Prostate gland (tissue), 2 donors: Measurements from ENCODE around the gene TRIM68. TPM values are rescaled to one million over a fixed set of nuclear protein-coding genes. Genes with fewer than 3 reads are reported as not detected.

Experiments used
- DNase-seq: peaks from one replicate; pipeline ENCODE4 v3.0.0-alpha.2; 2019; ENCODE audit warnings: low spot score
- H3K27ac ChIP-seq, 2 donors: fragments of 200-600 bp; sonication (generic); 2 replicates each; pipeline ENCODE4 v1.5.1; 2017 to 2019
- H3K27me3 ChIP-seq: fragments of 200-600 bp; sonication (generic); replicated peaks from 2 replicates; pipeline ENCODE4 v1.5.1; 2019; ENCODE audit not compliant: insufficient read depth
- H3K36me3 ChIP-seq, 2 donors: fragments of 200-600 bp; sonication (generic); 1 replicate in 1 of 2; 2 replicates in 1 of 2; pipeline versions ENCODE4 v1.5.1 to v1.8.1; 2017 to 2019
- H3K4me1 ChIP-seq: fragments of 200-600 bp; sonication (generic); replicated peaks from 2 replicates; pipeline ENCODE4 v1.5.1; 2019
- H3K4me3 ChIP-seq, 2 donors: fragments of 200-600 bp; sonication (generic); 2 replicates each; pipeline ENCODE4 v1.5.1; 2017 to 2019
- H3K9me3 ChIP-seq: fragments of 200-600 bp; sonication (generic); 2 replicates; pipeline ENCODE4 v1.5.1; 2017
- POLR2A ChIP-seq: fragments of 450-650 bp; IDR thresholded peaks from one replicate; pipeline ENCODE4 v1.6.1; 2016; ENCODE audit warnings: antibody characterized with exemption, mild to moderate bottlenecking
- POLR2AphosphoS5 ChIP-seq: sonication (generic); formaldehyde crosslinking; IDR thresholded peaks from one replicate; pipeline ENCODE4 v1.6.1; 2017; ENCODE audit warnings: antibody characterized with exemption
- WGBS: methylation state at CpG from one replicate; pipeline ENCODE4 v1.1.5; 2018; 5-methylcytosine and 5-hydroxymethylcytosine counted together
- intact Hi-C: fragments of 100-400 bp; cut with DNase I; formaldehyde crosslinking; loops from one replicate; pipeline ENCODE4 v1.14.2; 2022
- total RNA-seq, 2 donors: library from RNA; depleted of rRNA; stranded (reverse); fragments of >200 nt; gene quantifications; one replicate each; pipeline ENCODE4 v1.1.0, GENCODE V29; 2016
- TF ChIP-seq, protein P1 (sequence below), 4 experiments: fragments of 200-600 bp in 2 of 4; fragments of 450-650 bp in 2 of 4; sonication (generic) in 2 of 4; IDR thresholded peaks; 1 replicate in 3 of 4; 2 replicates in 1 of 4; pipeline ENCODE4 v1.5.1; 2016 to 2019; ENCODE audit warnings: antibody characterized with exemption in 4 of 4, mild to moderate bottlenecking in 2 of 4, moderate library complexity in 2 of 4

Gene TRIM68
- total RNA-seq, 2 donors from 2014 or later, result 29.1 to 36.3 TPM

DNA sequence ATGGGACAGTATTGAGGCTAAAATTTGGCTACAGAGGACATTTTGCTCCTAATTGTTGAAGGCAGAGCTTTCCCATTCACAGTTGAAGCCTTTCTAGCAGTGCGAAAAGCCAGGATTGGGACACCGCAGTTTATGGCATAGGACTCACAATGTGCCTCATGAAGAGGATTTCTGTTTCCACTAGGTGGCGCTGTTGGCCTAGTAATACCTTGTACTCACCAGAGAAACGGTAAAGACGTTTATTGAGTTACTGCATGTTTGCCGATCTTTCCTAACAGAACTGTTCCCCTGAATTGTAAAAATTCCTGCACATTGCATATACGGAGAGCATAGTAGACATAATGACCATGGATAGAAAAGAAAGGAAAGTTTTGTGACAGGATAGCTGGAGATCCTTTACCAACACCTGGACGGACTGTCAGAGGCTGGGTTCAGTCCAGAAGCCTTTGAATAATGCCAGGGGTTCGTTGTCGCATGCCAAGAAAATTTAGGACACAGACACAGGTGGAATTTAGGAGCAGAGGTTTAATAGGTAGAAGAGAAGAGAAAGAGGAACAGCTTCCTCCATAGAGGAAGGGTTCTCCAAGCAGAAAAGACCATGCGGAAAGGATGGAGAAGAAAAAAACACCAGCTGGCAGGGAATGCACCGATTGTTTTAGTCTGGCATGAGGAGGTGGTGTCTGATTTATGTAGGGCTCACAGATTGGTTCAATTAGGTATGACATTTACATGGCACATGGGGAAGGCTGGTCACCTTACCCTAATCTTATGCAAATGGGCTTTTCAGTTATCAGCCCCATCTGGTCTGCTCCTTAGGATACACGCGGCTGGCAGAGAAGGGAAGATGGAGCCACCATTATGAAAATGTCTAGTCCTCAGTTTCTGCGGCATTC lies 18.4 kb upstream of the TRIM68 start:
- 24% methylated on average over 15 of the region's 15 CpGs for WGBS
- H3K27ac ChIP-seq, result peak overlapping the region in 1 of 2 donors; percentile 51
- H3K36me3 ChIP-seq, result no peaks in the 10 kb centered on the region
- no peaks in the 10 kb centered on the region for H3K9me3 ChIP-seq
- intact Hi-C loops, result loop anchor here (2.0 kb wide), 1 partner anchor 378 kb away; no protein-coding TSS in a partner anchor
- TF ChIP-seq, protein P1, sequence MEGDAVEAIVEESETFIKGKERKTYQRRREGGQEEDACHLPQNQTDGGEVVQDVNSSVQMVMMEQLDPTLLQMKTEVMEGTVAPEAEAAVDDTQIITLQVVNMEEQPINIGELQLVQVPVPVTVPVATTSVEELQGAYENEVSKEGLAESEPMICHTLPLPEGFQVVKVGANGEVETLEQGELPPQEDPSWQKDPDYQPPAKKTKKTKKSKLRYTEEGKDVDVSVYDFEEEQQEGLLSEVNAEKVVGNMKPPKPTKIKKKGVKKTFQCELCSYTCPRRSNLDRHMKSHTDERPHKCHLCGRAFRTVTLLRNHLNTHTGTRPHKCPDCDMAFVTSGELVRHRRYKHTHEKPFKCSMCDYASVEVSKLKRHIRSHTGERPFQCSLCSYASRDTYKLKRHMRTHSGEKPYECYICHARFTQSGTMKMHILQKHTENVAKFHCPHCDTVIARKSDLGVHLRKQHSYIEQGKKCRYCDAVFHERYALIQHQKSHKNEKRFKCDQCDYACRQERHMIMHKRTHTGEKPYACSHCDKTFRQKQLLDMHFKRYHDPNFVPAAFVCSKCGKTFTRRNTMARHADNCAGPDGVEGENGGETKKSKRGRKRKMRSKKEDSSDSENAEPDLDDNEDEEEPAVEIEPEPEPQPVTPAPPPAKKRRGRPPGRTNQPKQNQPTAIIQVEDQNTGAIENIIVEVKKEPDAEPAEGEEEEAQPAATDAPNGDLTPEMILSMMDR (IDR thresholded peaks at IDR 0.05), result peak; percentile 65 to 90 (median 82)
- TF ChIP-seq POLR2AphosphoS5, result peak; percentile 64
- no peak for TF ChIP-seq POLR2A
- H3K4me1 ChIP-seq, result no peaks in the 10 kb centered on the region
- DNase-seq, result peak; percentile 88
- no peaks in the 10 kb centered on the region for H3K27me3 ChIP-seq
- H3K4me3 ChIP-seq, result no peak overlapping the region

DNA sequence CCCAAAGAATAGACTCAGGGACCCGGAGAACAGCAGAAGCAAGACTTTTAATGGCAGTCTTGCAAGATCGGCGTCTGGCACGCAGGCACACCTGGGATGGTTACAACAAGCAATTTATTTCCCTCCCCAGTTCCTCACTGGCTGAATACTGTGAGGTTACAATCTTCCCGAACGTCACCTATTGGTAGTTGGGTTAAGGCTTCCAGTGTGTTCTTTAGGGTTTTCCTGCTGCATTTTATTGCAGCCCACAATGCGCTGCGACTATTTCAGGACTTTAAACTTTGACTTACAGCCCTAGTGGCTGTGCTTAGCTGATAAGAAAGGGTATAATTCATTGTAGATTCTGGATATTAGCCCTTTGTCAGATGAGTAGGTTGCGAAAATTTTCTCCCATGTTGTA lies 11.5 kb upstream of the TRIM68 start:
- H3K4me3 ChIP-seq, result no peak overlapping the region
- 73% methylated on average over 9 of the region's 9 CpGs for WGBS
- no peaks in the 10 kb centered on the region for H3K36me3 ChIP-seq
- intact Hi-C loops, result no loop called here
- no peaks in the 10 kb centered on the region for H3K4me1 ChIP-seq
- TF ChIP-seq POLR2A, result no peak
- TF ChIP-seq, protein P1 (IDR thresholded peaks at IDR 0.05), result no peak
- TF ChIP-seq POLR2AphosphoS5, result no peak
- H3K27ac ChIP-seq, result no peak overlapping the region
- no peaks in the 10 kb centered on the region for H3K9me3 ChIP-seq
- DNase-seq, result no peak
- no peaks in the 10 kb centered on the region for H3K27me3 ChIP-seq

DNA sequence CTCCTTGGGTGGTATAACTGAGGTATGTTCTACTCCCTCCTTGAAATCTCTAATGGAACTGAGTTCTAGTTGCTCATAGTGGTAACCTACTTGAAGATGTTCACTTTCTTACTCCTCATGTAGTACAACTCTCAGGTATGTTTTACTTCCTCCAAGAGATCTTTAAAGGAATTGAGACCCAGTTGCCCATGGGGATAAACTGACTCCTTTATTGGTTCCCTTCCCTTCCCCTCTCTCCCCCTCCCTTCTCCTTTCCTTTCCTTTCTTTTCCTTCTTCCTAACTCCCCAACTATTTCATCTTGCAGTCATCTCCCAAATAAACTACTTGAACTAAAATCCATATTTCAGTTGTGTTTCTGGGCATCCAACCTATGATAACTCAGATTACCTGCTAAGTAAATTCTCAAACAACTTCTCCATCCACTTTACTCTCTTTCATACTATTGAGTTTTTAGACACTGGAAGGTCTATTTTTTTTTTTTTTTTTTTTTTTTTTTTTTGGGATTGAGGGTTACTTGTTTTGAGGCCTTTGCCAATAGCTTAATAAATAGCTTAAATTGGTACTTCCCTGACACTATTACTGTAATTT lies 7.9 kb upstream of the TRIM68 start:
- DNase-seq, result no peak
- no peaks in the 10 kb centered on the region for H3K4me1 ChIP-seq
- H3K4me3 ChIP-seq, result no peak overlapping the region
- TF ChIP-seq POLR2A (no peak), POLR2AphosphoS5 (no peak)
- TF ChIP-seq, protein P1 (IDR thresholded peaks at IDR 0.05), result no peak
- intact Hi-C loops, result no loop called here
- no peak overlapping the region for H3K27ac ChIP-seq
- no peaks in the 10 kb centered on the region for H3K9me3 ChIP-seq
- H3K36me3 ChIP-seq, result no peaks in the 10 kb centered on the region
- H3K27me3 ChIP-seq, result no peaks in the 10 kb centered on the region

DNA sequence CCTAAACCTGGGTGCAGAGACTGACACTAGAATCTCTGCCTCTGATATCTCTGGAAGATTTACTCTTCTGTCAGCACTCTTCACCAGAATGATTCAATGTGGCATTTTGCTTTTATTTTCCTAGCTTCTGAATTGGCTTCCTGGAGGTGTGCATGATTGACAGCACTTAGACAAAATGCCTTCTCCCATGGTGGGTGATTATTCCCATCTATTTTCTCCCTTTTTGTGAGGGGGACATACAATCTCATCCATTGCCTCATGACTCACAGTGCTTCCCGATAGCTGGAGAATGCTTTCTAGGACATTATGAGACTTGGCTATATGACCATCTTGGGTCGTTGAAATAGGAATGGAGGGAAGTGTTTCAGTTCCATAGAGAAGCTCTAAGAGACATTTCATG lies 4.0 kb upstream of the TRIM68 start:
- Histone ChIP-seq H3K27me3 (no peaks in the 10 kb centered on the region), H3K4me3 (no peak overlapping the region), H3K4me1 (no peaks in the 10 kb centered on the region), H3K27ac (no peak overlapping the region), H3K9me3 (no peaks in the 10 kb centered on the region), H3K36me3 (no peaks in the 10 kb centered on the region)
- intact Hi-C loops, result no loop called here
- WGBS, result 90% methylated on average over 2 of the region's 2 CpGs
- TF ChIP-seq POLR2AphosphoS5 (no peak), POLR2A (no peak)
- TF ChIP-seq, protein P1 (IDR thresholded peaks at IDR 0.05), result no peak
- DNase-seq, result no peak
